SK-N-SH treated with all-trans-retinoic acid at 6 μM for 48 hours (cell line): Measurements from ENCODE around the gene UBASH3A.

Experiments used
- ARNTL ChIP-seq: fragments of 450-650 bp; formaldehyde crosslinking; IDR thresholded peaks from 2 replicates; pipeline ENCODE4 v1.5.0; 2020; ENCODE audit warnings: low read depth, mild to moderate bottlenecking, moderate library complexity, borderline replicate concordance
- BACH2 ChIP-seq: fragments of 250-450 bp; sonication (Bioruptor Pico); IDR thresholded peaks from 2 replicates; pipeline ENCODE4 v1.9.0; 2021; ENCODE audit warnings: mild to moderate bottlenecking, borderline replicate concordance
- ESRRG ChIP-seq: fragments of 250-450 bp; sonication (Bioruptor Pico); IDR thresholded peaks from 2 replicates; pipeline ENCODE4 v1.6.1; 2021; ENCODE audit warnings: mild to moderate bottlenecking
- GLIS3 ChIP-seq: fragments of 250-450 bp; sonication (Bioruptor Pico); IDR thresholded peaks from 2 replicates; pipeline ENCODE4 v1.5.0; 2020; ENCODE audit warnings: mild to moderate bottlenecking, moderate library complexity
- OSR1 ChIP-seq: fragments of 250-450 bp; sonication (Bioruptor Pico); IDR thresholded peaks from 2 replicates; pipeline ENCODE4 v1.8.0; 2022; ENCODE audit warnings: moderate library complexity, mild to moderate bottlenecking, inconsistent platforms
- PPARA ChIP-seq: fragments of 250-450 bp; sonication (Bioruptor Pico); IDR thresholded peaks from 2 replicates; pipeline ENCODE4 v1.5.0; 2020; ENCODE audit warnings: mild to moderate bottlenecking, borderline replicate concordance
- RARB ChIP-seq: fragments of 250-450 bp; sonication (Bioruptor Pico); IDR thresholded peaks from 2 replicates; pipeline ENCODE4 v1.8.0; 2021; ENCODE audit warnings: mild to moderate bottlenecking, moderate library complexity
- SNAI2 ChIP-seq: fragments of 250-450 bp; sonication (Bioruptor Pico); IDR thresholded peaks from 2 replicates; pipeline ENCODE4 v1.5.0; 2020; ENCODE audit warnings: mild to moderate bottlenecking, moderate library complexity
- TCF4 ChIP-seq: fragments of 250-450 bp; sonication (Bioruptor Pico); IDR thresholded peaks from 2 replicates; pipeline ENCODE4 v1.8.0; 2021; ENCODE audit warnings: mild to moderate bottlenecking, moderate library complexity, borderline replicate concordance
- ZFP30 ChIP-seq: fragments of 450-650 bp; formaldehyde crosslinking; IDR thresholded peaks from 2 replicates; pipeline ENCODE4 v1.5.0; 2022; ENCODE audit warnings: mild to moderate bottlenecking, moderate library complexity
- ZNF70 ChIP-seq: fragments of 450-650 bp; formaldehyde crosslinking; IDR thresholded peaks from 2 replicates; pipeline ENCODE4 v1.5.0; 2020; ENCODE audit warnings: mild to moderate bottlenecking, moderate library complexity
- ZNF8 ChIP-seq: fragments of 450-650 bp; formaldehyde crosslinking; IDR thresholded peaks from 2 replicates; pipeline ENCODE4 v1.5.0; 2020; ENCODE audit warnings: mild to moderate bottlenecking, moderate library complexity
- TF ChIP-seq, protein P1 (sequence below): fragments of 250-450 bp; sonication (Bioruptor Pico); IDR thresholded peaks from 2 replicates; pipeline ENCODE4 v1.5.1; 2020; ENCODE audit warnings: low read depth, mild to moderate bottlenecking, moderate library complexity
- TF ChIP-seq, protein P2 (sequence below): fragments of 250-450 bp; sonication (Bioruptor Pico); IDR thresholded peaks from 2 replicates; pipeline ENCODE4 v1.8.0; 2020; ENCODE audit warnings: mild to moderate bottlenecking, moderate library complexity, borderline replicate concordance

- TF ChIP-seq, protein P1, sequence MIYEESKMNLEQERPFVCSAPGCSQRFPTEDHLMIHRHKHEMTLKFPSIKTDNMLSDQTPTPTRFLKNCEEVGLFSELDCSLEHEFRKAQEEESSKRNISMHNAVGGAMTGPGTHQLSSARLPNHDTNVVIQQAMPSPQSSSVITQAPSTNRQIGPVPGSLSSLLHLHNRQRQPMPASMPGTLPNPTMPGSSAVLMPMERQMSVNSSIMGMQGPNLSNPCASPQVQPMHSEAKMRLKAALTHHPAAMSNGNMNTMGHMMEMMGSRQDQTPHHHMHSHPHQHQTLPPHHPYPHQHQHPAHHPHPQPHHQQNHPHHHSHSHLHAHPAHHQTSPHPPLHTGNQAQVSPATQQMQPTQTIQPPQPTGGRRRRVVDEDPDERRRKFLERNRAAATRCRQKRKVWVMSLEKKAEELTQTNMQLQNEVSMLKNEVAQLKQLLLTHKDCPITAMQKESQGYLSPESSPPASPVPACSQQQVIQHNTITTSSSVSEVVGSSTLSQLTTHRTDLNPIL = no peak
- TF ChIP-seq PPARA (CRISPR knock-in tag) (no peak), TCF4 (CRISPR knock-in tag) (no peak), RARB (CRISPR knock-in tag) (no peak), GLIS3 (CRISPR knock-in tag) (no peak), OSR1 (CRISPR knock-in tag) (no peak), ARNTL (CRISPR knock-in tag) (no peak), BACH2 (no peak), ZNF70 (CRISPR knock-in tag) (no peak), ZNF8 (CRISPR knock-in tag) (no peak), ZFP30 (CRISPR knock-in tag) (no peak), ESRRG (CRISPR knock-in tag) (no peak), SNAI2 (CRISPR knock-in tag) (no peak)
- TF ChIP-seq, protein P2, sequence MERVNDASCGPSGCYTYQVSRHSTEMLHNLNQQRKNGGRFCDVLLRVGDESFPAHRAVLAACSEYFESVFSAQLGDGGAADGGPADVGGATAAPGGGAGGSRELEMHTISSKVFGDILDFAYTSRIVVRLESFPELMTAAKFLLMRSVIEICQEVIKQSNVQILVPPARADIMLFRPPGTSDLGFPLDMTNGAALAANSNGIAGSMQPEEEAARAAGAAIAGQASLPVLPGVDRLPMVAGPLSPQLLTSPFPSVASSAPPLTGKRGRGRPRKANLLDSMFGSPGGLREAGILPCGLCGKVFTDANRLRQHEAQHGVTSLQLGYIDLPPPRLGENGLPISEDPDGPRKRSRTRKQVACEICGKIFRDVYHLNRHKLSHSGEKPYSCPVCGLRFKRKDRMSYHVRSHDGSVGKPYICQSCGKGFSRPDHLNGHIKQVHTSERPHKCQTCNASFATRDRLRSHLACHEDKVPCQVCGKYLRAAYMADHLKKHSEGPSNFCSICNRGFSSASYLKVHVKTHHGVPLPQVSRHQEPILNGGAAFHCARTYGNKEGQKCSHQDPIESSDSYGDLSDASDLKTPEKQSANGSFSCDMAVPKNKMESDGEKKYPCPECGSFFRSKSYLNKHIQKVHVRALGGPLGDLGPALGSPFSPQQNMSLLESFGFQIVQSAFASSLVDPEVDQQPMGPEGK = no peak
Measured at GRCh38 chr21:42413093-42413492, 9.4 kb downstream of the UBASH3A start.
